ENCODE results near the gene RIMKLB. TPM values are rescaled to one million over a fixed set of nuclear protein-coding genes. Genes with fewer than 3 reads are reported as not detected.

RIMKLB gene
- total RNA-seq, 1 experiment from 2014 or later, result 0.39 TPM

DNA sequence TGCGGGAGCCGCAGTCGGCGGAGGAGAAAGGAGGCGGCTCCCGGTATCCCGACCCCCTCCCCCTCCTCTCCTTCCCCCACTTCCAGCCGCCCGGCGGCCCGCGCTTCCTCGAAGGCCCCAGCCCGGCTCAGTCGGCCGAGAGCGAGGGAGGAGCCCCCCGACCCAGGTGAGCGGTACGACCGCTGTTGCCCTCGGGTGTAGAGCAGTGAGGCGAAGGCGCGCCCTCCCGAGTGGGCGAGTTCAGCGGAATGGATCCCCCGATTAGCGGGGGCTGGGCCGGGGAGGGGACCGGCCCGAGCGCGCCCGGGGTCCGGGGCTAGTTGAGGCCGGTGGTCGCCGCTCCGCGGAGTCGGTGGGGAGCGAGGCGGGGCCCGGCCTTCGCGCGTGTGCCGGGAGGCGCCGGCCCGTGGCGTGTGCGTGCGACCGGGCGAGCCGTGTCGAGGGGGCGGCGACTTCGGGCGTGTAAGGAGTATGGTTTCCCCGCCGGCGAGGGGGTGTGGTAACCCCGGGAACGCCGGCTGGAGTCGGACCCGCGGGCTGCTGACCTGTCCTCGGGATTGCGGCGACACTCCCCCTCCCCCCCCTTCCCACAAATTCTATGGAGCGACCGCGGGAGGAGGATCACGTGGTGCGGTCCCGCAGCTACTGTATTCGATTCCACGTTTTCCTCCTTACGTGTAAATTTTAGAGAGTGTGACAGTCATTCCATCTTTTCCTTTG is 501 bp downstream of the RIMKLB start:
- no peak overlapping the region for H3K4me3 ChIP-seq (replicated peaks in 1 of 2; ENCODE audit: low read depth in 1 of 2, low read length in 2 of 2)
- BruUV-seq (replicated peaks), result no TSS peak
- ATAC-seq (no peak), DNase-seq (ENCODE audit: low read depth, low spot score) (no peak)
- no peaks in the 10 kb centered on the region for H3K4me1 ChIP-seq (ENCODE audit: control insufficient read depth in 1 of 2, insufficient read depth in 2 of 2, low read length in 2 of 2)
- H3K4me2 ChIP-seq (ENCODE audit: low read length), result no peak overlapping the region
- no peak overlapping the region for H3K27ac ChIP-seq (ENCODE audit: low read depth, low read length)
- no peak overlapping the region for H3K9ac ChIP-seq (ENCODE audit: low read length)
- H3K36me3 ChIP-seq (ENCODE audit: control insufficient read depth in 1 of 2, insufficient read depth in 2 of 2, low read length in 2 of 2), result no peaks in the 10 kb centered on the region
- H3K9me2 ChIP-seq (ENCODE audit: insufficient read depth), result no peaks in the 10 kb centered on the region
- H3K79me2 ChIP-seq (ENCODE audit: insufficient read depth, low read length), result no peaks in the 10 kb centered on the region
- no peaks in the 10 kb centered on the region for H4K20me1 ChIP-seq (ENCODE audit: insufficient read depth)
- no peak overlapping the region for H2AFZ ChIP-seq (ENCODE audit: low read depth, low read length, poor library complexity, severe bottlenecking)
- intact Hi-C loops (cut with micrococcal nuclease), result no loop called here
- no peaks in the 10 kb centered on the region for H3K9me3 ChIP-seq (ENCODE audit: control insufficient read depth in 1 of 2, insufficient read depth in 1 of 2, low read depth in 1 of 2, low read length in 2 of 2)
- ChIA-PET POLR2A (no interaction called here), CTCF (no interaction called here), RAD21 (ENCODE audit: low non-redundant PET in 1 of 2, low total read pairs in 2 of 2, uncharacterized antibody in 2 of 2, unreplicated experiment in 2 of 2) (no interaction called here)
- H3K27me3 ChIP-seq (ENCODE audit: insufficient read depth, low read length), result peaks cover 14% of the 10 kb centered on the region
- TF ChIP-seq FOSL1 (IDR thresholded peaks at IDR 0.05; ENCODE audit: low read depth) (no peak), SRF (IDR thresholded peaks at IDR 0.05; ENCODE audit: low read depth) (no peak), ELF1 (IDR thresholded peaks at IDR 0.05; ENCODE audit: borderline replicate concordance, low read depth) (no peak), CEBPB (IDR thresholded peaks at IDR 0.05; ENCODE audit: low read depth) (no peak), YY1 (IDR thresholded peaks at IDR 0.05; ENCODE audit: extremely low read depth, insufficient replicate concordance, low read depth, low read length) (no peak), CBX3 (IDR thresholded peaks at IDR 0.05; ENCODE audit: low read depth) (no peak), TCF7L2 (IDR thresholded peaks at IDR 0.05; ENCODE audit: borderline replicate concordance, extremely low read depth, insufficient read depth, insufficient read length) (no peak), ZFX (IDR thresholded peaks at IDR 0.05) (no peak), EZH2phosphoT487 (IDR thresholded peaks at IDR 0.05; ENCODE audit: borderline replicate concordance) (no peak), EZH2 (IDR thresholded peaks at IDR 0.05) (no peak)
- TF ChIP-seq, protein P1, sequence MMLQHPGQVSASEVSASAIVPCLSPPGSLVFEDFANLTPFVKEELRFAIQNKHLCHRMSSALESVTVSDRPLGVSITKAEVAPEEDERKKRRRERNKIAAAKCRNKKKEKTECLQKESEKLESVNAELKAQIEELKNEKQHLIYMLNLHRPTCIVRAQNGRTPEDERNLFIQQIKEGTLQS (IDR thresholded peaks at IDR 0.05), result no peak

DNA sequence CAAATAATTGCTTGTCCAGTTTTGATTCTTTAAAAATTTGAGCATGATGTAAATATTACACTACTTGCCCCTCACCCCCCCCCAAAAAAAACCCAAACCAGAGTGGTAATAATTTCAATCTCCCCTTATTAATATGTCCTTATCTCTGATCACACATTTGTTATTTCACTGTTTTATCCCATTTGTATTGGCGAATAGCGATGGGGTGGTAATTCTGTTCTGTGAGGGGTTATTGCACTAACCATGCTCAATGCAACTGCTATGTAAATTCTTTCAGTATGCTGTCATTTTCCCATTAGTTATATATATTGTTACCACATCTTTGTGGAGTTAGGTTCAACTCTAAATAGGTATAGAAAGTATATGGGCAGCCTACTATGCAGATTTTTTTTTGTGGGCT is 1.1 kb downstream of the RIMKLB start:
- H3K9me2 ChIP-seq (ENCODE audit: insufficient read depth), result no peaks in the 10 kb centered on the region
- no peak overlapping the region for H3K4me3 ChIP-seq (replicated peaks in 1 of 2; ENCODE audit: low read depth in 1 of 2, low read length in 2 of 2)
- ChIA-PET POLR2A (no interaction called here), RAD21 (ENCODE audit: low non-redundant PET in 1 of 2, low total read pairs in 2 of 2, uncharacterized antibody in 2 of 2, unreplicated experiment in 2 of 2) (no interaction called here), CTCF (no interaction called here)
- H3K27me3 ChIP-seq (ENCODE audit: insufficient read depth, low read length), result peaks cover 14% of the 10 kb centered on the region
- H3K27ac ChIP-seq (ENCODE audit: low read depth, low read length), result no peak overlapping the region
- H3K9ac ChIP-seq (ENCODE audit: low read length), result no peak overlapping the region
- no peak overlapping the region for H2AFZ ChIP-seq (ENCODE audit: low read depth, low read length, poor library complexity, severe bottlenecking)
- H3K36me3 ChIP-seq (ENCODE audit: control insufficient read depth in 1 of 2, insufficient read depth in 2 of 2, low read length in 2 of 2), result no peaks in the 10 kb centered on the region
- intact Hi-C loops (cut with micrococcal nuclease), result no loop called here
- no peaks in the 10 kb centered on the region for H3K4me1 ChIP-seq (ENCODE audit: control insufficient read depth in 1 of 2, insufficient read depth in 2 of 2, low read length in 2 of 2)
- TF ChIP-seq ZNF274 (IDR thresholded peaks at IDR 0.05; ENCODE audit: low read depth, low read length), result no peak
- TF ChIP-seq CTCF (IDR thresholded peaks at IDR 0.05 in 2 of 3, conservative IDR thresholded peaks at IDR 0.05 in 1 of 3; ENCODE audit: borderline replicate concordance in 1 of 3, insufficient read depth in 1 of 3, low read depth in 2 of 3, low read length in 2 of 3), result no peak
- no peak for TF ChIP-seq POLR2AphosphoS5 (IDR thresholded peaks at IDR 0.05; ENCODE audit: low read depth, low read length)
- TF ChIP-seq, protein P2, sequence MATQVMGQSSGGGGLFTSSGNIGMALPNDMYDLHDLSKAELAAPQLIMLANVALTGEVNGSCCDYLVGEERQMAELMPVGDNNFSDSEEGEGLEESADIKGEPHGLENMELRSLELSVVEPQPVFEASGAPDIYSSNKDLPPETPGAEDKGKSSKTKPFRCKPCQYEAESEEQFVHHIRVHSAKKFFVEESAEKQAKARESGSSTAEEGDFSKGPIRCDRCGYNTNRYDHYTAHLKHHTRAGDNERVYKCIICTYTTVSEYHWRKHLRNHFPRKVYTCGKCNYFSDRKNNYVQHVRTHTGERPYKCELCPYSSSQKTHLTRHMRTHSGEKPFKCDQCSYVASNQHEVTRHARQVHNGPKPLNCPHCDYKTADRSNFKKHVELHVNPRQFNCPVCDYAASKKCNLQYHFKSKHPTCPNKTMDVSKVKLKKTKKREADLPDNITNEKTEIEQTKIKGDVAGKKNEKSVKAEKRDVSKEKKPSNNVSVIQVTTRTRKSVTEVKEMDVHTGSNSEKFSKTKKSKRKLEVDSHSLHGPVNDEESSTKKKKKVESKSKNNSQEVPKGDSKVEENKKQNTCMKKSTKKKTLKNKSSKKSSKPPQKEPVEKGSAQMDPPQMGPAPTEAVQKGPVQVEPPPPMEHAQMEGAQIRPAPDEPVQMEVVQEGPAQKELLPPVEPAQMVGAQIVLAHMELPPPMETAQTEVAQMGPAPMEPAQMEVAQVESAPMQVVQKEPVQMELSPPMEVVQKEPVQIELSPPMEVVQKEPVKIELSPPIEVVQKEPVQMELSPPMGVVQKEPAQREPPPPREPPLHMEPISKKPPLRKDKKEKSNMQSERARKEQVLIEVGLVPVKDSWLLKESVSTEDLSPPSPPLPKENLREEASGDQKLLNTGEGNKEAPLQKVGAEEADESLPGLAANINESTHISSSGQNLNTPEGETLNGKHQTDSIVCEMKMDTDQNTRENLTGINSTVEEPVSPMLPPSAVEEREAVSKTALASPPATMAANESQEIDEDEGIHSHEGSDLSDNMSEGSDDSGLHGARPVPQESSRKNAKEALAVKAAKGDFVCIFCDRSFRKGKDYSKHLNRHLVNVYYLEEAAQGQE (IDR thresholded peaks at IDR 0.05; ENCODE audit: low read depth), result no peak
- TF ChIP-seq CEBPB (IDR thresholded peaks at IDR 0.05; ENCODE audit: low read depth), result no peak
- BruUV-seq (replicated peaks), result no TSS peak
- no peak overlapping the region for H3K4me2 ChIP-seq (ENCODE audit: low read length)
- ATAC-seq, result no peak
- no peak for DNase-seq (ENCODE audit: low read depth, low spot score)
- no peaks in the 10 kb centered on the region for H3K79me2 ChIP-seq (ENCODE audit: insufficient read depth, low read length)
- no peaks in the 10 kb centered on the region for H3K9me3 ChIP-seq (ENCODE audit: control insufficient read depth in 1 of 2, insufficient read depth in 1 of 2, low read depth in 1 of 2, low read length in 2 of 2)
- H4K20me1 ChIP-seq (ENCODE audit: insufficient read depth), result no peaks in the 10 kb centered on the region

Data from HCT116 (cell line).